BE2C (cell line): ENCODE data around the gene IKZF5.

Experiments used
- DNase-seq: peaks from one replicate; pipeline ENCODE4 v3.0.0-alpha.2; 2020
- H3K27me3 ChIP-seq: fragments of 250-450 bp; sonication (Bioruptor Pico); 2 replicates; pipeline ENCODE4 v1.5.1; 2020; ENCODE audit warnings: mild to moderate bottlenecking
- H3K36me3 ChIP-seq: fragments of 250-450 bp; sonication (Bioruptor Pico); 2 replicates; pipeline ENCODE4 v1.5.1; 2020; ENCODE audit warnings: mild to moderate bottlenecking
- H3K4me1 ChIP-seq: fragments of 250-450 bp; sonication (Bioruptor Pico); 2 replicates; pipeline ENCODE4 v1.5.1; 2020
- H3K4me3 ChIP-seq: 2 replicates; pipeline ENCODE4 v1.5.1; 2011; ENCODE audit warnings: low read depth, low read length
- H3K9me3 ChIP-seq: fragments of 250-450 bp; sonication (Bioruptor Pico); 2 replicates; pipeline ENCODE4 v1.5.1; 2020
- CTCF ChIP-seq: IDR thresholded peaks from 2 replicates; pipeline ENCODE4 v1.5.1; 2012; ENCODE audit warnings: mild to moderate bottlenecking, low read depth, low read length

The IKZF5 gene

GRCh38 chr10:123013456-123014419 is 5.1 kb upstream of the IKZF5 start:
- Histone ChIP-seq H3K4me3 (no peak overlapping the region), H3K4me1 (no peaks in the 10 kb centered on the region), H3K9me3 (no peaks in the 10 kb centered on the region), H3K27me3 (no peaks in the 10 kb centered on the region), H3K36me3 (no peaks in the 10 kb centered on the region)
- no peak for TF ChIP-seq CTCF
- DNase-seq, result no peak

- H3K27me3 ChIP-seq, result no peaks in the 10 kb centered on the region
- H3K4me1 ChIP-seq, result no peaks in the 10 kb centered on the region
- no peaks in the 10 kb centered on the region for H3K9me3 ChIP-seq
- no peak for TF ChIP-seq CTCF
- no peaks in the 10 kb centered on the region for H3K36me3 ChIP-seq
- no peak overlapping the region for H3K4me3 ChIP-seq
- no peak for DNase-seq
Measured at GRCh38 chr10:123011987-123012386, 3.4 kb upstream of the IKZF5 start.

- H3K36me3 ChIP-seq, result no peaks in the 10 kb centered on the region
- DNase-seq, result peak; percentile 40
- TF ChIP-seq CTCF, result no peak
- no peaks in the 10 kb centered on the region for H3K27me3 ChIP-seq
- H3K4me3 ChIP-seq, result peak overlapping the region; percentile 92
- no peaks in the 10 kb centered on the region for H3K4me1 ChIP-seq
- H3K9me3 ChIP-seq, result no peaks in the 10 kb centered on the region
Measured at GRCh38 chr10:123009105-123009820, 668 bp upstream of the IKZF5 start.

GRCh38 chr10:123007558-123008354 is 839 bp downstream of the IKZF5 start:
- Histone ChIP-seq H3K4me3 (peak overlapping the region; percentile 92), H3K4me1 (no peaks in the 10 kb centered on the region), H3K9me3 (no peaks in the 10 kb centered on the region), H3K27me3 (no peaks in the 10 kb centered on the region), H3K36me3 (no peaks in the 10 kb centered on the region)
- peak; percentile 20 for TF ChIP-seq CTCF
- peak; percentile 39 for DNase-seq

- Histone ChIP-seq H3K9me3 (no peaks in the 10 kb centered on the region), H3K4me3 (no peak overlapping the region), H3K27me3 (no peaks in the 10 kb centered on the region), H3K36me3 (no peaks in the 10 kb centered on the region), H3K4me1 (no peaks in the 10 kb centered on the region; the same call in 1 of the 2 replicates)
- no peak for TF ChIP-seq CTCF
- no peak for DNase-seq
Measured at GRCh38 chr10:123004298-123004697, 4.3 kb downstream of the IKZF5 start.
